ENCODE results near the gene SLC4A8.

The SLC4A8 gene

GRCh38 chr12:51528852-51529650 is 104.4 kb downstream of the SLC4A8 start:
- H3K4me3 ChIP-seq (ENCODE audit: low read length) = no peak overlapping the region
- no peak for TF ChIP-seq ZNF274 (IDR thresholded peaks at IDR 0.05; ENCODE audit: low read depth, low read length)

- TF ChIP-seq ZNF274 (IDR thresholded peaks at IDR 0.05; ENCODE audit: low read depth, low read length) = no peak
Observed at GRCh38 chr12:51529651-51529970, 105.0 kb downstream of the SLC4A8 start.

GRCh38 chr12:51530208-51530607 is 105.6 kb downstream of the SLC4A8 start:
- no peak for TF ChIP-seq ZNF274 (IDR thresholded peaks at IDR 0.05; ENCODE audit: low read depth, low read length)
- H3K4me3 ChIP-seq (ENCODE audit: low read length) = no peak overlapping the region

More at GRCh38 chr12:51529651-51529970, 105.0 kb downstream of the SLC4A8 start:
- no peak overlapping the region for H3K4me3 ChIP-seq (ENCODE audit: low read length)

- H3K4me3 ChIP-seq (ENCODE audit: low read length) = no peak overlapping the region
- TF ChIP-seq ZNF274 (IDR thresholded peaks at IDR 0.05; ENCODE audit: low read depth, low read length) = no peak
Observed at GRCh38 chr12:51531284-51531977, 106.8 kb downstream of the SLC4A8 start.

GRCh38 chr12:51531978-51532497 is 107.4 kb downstream of the SLC4A8 start:
- no peak overlapping the region for H3K4me3 ChIP-seq (ENCODE audit: low read length)
- no peak for TF ChIP-seq ZNF274 (IDR thresholded peaks at IDR 0.05; ENCODE audit: low read depth, low read length)

GRCh38 chr12:51533799-51534198 is 109.2 kb downstream of the SLC4A8 start:
- H3K4me3 ChIP-seq (ENCODE audit: low read length) = no peak overlapping the region
- TF ChIP-seq ZNF274 (IDR thresholded peaks at IDR 0.05; ENCODE audit: low read depth, low read length) = no peak

- no peak overlapping the region for H3K4me3 ChIP-seq (ENCODE audit: low read length)
- no peak for TF ChIP-seq ZNF274 (IDR thresholded peaks at IDR 0.05; ENCODE audit: low read depth, low read length)
Observed at GRCh38 chr12:51534216-51535074, 109.8 kb downstream of the SLC4A8 start.

- H3K4me3 ChIP-seq (ENCODE audit: low read length) = no peak overlapping the region
- TF ChIP-seq ZNF274 (IDR thresholded peaks at IDR 0.05; ENCODE audit: low read depth, low read length) = no peak
Observed at GRCh38 chr12:51536159-51536558, 111.5 kb downstream of the SLC4A8 start.

GRCh38 chr12:51538149-51538548 is 113.5 kb downstream of the SLC4A8 start:
- no peak overlapping the region for H3K4me3 ChIP-seq (ENCODE audit: low read length)
- no peak for TF ChIP-seq ZNF274 (IDR thresholded peaks at IDR 0.05; ENCODE audit: low read depth, low read length)

- no peak overlapping the region for H3K4me3 ChIP-seq (ENCODE audit: low read length)
- no peak for TF ChIP-seq ZNF274 (IDR thresholded peaks at IDR 0.05; ENCODE audit: low read depth, low read length)
Observed at GRCh38 chr12:51538599-51538998, 114.0 kb downstream of the SLC4A8 start.

GRCh38 chr12:51540996-51541395 is 116.4 kb downstream of the SLC4A8 start:
- H3K4me3 ChIP-seq (ENCODE audit: low read length) = no peak overlapping the region
- no peak for TF ChIP-seq ZNF274 (IDR thresholded peaks at IDR 0.05; ENCODE audit: low read depth, low read length)

- H3K4me3 ChIP-seq (ENCODE audit: low read length) = no peak overlapping the region
- no peak for TF ChIP-seq ZNF274 (IDR thresholded peaks at IDR 0.05; ENCODE audit: low read depth, low read length)
Observed at GRCh38 chr12:51546097-51546496, 121.5 kb downstream of the SLC4A8 start.

GRCh38 chr12:51547606-51548005 is 123.0 kb downstream of the SLC4A8 start:
- no peak for TF ChIP-seq ZNF274 (IDR thresholded peaks at IDR 0.05; ENCODE audit: low read depth, low read length)
- no peak overlapping the region for H3K4me3 ChIP-seq (ENCODE audit: low read length)

GRCh38 chr12:51548241-51548640 is 123.6 kb downstream of the SLC4A8 start:
- no peak for TF ChIP-seq ZNF274 (IDR thresholded peaks at IDR 0.05; ENCODE audit: low read depth, low read length)
- no peak overlapping the region for H3K4me3 ChIP-seq (ENCODE audit: low read length)
